NCI-H460 (cell line): ENCODE measurements around the gene MAPKAP1. TPM values are rescaled to one million over a fixed set of nuclear protein-coding genes. Genes with fewer than 3 reads are reported as not detected.
A peak's percentile ranks its signal among the peaks of the same experiment; 100 is the strongest.

Experiments
- DNase-seq: peaks from one replicate; pipeline ENCODE4 v3.0.0-alpha.2; 2016; ENCODE audit warnings: low read depth; ENCODE audit errors: extremely low read depth
- total RNA-seq: library from RNA; depleted of rRNA; stranded (reverse); fragments of >200 nt; shearing (Covaris generic); gene quantifications from 2 replicates; pipeline ENCODE4 v1.2.3, GENCODE V29; 2014

Gene MAPKAP1
- total RNA-seq, 1 experiment from 2014 or later, result 72.9 TPM

GRCh38 chr9:125680445-125680844 is 26.6 kb downstream of the MAPKAP1 start:
- DNase-seq, result no peak

DNA sequence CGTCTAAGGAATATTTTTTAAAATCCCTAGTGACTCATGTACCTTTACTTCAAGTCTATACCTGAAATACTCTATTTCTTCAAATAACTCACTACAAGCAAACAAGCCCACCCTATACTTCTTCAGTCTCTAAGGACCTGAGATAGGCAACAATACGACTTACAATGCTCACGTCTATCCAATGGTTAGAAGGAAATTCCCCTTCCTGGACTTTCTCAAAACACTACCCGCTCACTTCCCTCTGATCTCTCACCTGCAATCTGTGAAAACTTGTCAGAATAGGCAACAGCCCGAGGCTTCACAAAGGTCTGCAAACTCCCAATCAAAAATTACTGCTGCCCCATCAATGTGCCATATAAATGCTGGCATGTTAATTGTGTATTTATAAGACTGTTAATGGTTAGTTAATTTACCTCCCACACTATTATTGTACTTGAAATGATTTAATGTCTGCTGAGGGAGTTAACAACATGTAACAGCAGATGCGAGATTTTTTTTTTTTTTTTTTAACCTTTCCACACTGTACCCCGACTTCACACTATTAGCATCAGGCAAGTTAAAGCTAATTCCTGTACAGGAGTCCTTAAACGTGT is 27.3 kb downstream of the MAPKAP1 start:
- no peak for DNase-seq

DNA sequence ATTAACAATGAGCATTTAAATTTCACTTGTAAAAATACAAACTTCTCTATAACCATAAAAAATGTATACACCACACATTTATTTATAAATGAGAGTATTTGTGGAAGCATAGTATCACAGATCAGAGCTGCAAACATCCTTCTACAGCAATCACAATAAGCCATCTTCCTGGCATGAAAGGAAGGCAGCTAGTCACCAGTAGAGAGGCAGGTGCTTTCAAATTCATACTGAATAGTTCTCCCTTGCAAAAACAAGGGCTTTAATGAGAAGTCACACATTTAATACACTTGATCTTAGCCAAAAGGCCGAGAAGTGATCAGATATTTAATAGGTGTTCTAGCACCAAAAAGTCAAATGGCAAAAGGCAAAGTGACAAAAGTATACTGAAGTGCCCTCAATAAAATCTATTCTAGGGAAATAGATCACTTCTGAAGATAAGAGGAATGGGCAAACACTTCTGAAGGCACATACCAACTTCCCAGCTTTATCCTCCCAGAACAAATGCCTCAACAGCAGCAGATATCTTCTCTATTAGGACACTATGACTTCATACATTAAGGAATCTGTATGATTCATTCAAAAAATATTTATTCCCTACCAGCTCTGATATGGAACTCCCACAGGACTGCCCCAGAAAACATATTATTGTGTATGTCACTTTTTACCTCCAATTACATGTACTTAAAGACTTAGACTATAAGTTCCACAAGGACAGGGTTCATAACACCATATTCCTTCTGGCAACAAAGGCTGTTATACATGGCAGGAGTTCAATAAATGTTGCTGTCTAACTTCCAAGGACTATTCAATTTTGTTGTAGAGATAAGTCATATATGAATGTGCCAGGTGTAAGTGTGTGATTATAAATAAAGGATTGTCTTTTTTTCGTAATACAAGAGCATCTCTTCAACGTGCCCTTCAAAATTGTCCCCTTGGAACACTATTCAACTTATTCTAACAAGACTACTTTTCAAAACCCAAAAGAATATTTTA is 31.7 kb downstream of the MAPKAP1 start:
- DNase-seq, result peak; percentile 54

DNA sequence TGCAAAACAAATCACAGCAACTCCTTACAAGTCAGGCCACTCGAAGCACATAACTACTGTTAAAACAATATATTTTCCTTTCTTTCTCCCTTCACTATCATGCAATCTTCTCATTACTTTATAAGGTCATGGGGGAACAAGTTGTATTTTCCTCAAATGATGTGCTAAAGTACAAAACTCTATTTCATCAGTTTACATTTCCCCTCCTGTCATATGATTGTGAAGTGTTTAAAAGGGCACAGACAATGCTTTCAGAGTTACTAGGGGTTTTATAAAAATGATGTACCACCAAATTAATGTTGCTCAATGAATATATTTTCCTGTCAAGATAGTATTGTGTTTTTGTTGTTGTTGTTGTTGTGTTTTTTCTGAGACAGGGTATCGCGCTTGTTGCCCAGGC is 34.1 kb downstream of the MAPKAP1 start:
- DNase-seq, result no peak

- peak; percentile 11 for DNase-seq
Measured at GRCh38 chr9:125663127-125663526, 43.9 kb downstream of the MAPKAP1 start.

DNA sequence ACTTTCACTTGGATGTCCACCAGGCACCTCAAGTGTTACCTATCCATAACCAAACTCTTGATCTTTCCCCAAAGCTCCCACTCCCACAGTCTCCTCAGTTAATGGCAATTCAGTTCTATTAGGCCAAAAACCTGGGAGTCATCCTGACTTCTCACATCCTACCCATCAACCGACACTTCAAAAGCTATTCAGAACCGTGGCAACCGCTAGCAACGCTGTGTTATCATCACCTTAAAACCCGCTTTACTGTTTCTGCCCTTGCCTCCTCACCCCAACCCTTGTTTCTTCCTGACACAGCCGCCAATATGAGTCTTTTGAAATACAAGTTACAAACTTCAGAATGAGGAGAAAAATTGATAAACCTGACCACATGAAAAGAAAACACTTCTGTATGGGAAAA is 46.5 kb downstream of the MAPKAP1 start:
- no peak for DNase-seq

DNA sequence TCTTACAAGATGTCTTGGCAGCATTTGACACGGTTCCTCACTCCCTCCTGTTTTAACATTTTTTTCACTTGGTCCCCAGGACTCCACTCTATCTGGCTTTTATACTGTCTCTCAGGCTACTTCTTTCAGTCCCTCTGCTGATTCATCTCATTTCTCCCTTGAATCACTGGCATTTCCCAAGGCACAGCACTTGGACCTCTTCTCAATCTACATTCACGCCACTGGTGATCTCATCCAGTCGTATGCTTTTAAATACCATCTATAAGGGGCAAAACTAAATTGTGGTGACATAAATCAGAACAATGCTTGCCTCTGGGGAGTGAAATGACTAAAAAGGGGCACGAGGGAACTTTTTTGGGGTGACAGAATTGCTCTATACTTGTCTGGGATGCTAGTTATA is 47.1 kb downstream of the MAPKAP1 start:
- DNase-seq, result no peak

DNA sequence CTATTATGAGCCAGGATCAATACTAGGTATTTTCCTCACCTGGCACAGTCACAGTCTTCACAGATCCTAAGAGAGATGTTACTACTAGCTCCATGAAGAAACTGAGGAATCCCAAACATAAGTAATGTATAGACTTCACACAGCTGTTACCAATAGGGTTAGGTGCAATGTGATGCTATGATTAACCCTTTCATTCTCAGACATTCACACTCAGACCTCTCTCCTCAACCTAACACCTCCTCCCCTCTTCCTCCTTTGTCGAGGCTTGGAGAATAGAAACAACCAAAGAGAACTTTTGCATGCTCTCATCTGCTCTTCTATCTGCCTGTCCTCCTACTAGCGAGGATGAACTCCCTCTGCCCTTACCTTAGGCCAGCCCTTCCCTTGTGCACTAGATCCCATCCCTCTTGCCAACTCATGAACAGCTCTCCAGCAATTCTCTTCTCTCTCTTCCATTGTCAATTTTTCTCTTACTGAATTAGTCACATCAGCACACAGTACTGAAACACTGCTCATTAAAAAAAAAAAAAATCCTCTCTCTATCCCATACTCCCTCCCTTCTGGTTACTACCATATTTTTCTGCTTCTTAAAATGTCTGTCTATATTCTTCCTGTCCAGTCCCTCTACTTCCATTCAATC is 47.7 kb downstream of the MAPKAP1 start:
- no peak for DNase-seq

- no peak for DNase-seq
Measured at GRCh38 chr9:125656560-125656959, 50.4 kb downstream of the MAPKAP1 start.

DNA sequence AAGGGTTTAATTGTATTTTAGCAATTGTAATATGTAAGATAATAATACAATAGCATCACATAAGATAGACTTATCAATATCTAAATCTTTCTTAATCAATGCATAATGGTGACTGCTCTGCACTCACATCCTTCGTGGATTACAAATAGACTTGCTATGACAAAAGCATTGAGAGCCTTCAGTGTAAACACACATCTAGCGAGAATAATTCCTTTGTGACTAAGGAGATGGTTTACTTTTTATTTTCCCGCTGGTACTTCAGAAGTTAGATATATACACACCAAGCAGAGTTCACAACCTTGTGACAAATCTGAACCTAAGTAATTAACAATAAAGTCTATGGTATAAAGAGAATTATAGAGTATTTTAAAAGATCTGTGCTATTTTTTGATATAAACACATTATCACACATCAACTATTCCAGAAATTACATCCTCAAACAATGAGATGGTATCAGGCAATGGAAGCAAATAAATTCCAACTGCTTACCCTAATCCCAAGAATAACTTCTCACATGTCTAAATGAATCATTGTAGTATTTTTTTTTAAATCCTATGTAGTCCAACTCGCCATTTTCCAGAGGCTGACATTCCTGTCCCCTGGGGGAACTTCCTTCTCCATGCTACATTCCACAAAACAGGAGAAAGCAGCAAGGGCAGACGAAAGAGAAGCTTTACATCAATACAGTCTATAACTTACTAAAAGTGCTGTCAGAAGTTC is 51.2 kb downstream of the MAPKAP1 start:
- no peak for DNase-seq

- no peak for DNase-seq
Measured at GRCh38 chr9:125655066-125655633, 51.9 kb downstream of the MAPKAP1 start.

DNA sequence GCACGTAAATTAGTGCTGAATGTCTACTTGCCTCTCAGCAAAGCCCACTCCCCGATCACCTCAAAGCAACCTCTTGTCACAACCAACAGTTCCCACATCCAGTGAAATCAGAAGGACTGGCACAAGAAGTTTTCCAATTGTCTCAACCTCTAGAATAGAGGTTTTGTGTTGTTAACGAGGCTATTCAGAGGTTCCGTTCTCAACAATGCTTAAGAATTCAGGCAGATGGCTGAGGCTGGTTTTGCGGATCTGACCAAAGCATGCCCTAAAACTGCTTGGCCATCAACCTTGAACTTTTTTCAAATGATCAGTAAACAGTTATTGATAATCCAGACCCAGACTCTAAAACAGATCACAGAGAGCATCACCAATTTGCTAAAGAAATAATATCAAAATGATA is 52.9 kb downstream of the MAPKAP1 start:
- DNase-seq, result no peak

- no peak for DNase-seq
Measured at GRCh38 chr9:125653325-125653724, 53.7 kb downstream of the MAPKAP1 start.

- no peak for DNase-seq
Measured at GRCh38 chr9:125652759-125653158, 54.2 kb downstream of the MAPKAP1 start.

DNA sequence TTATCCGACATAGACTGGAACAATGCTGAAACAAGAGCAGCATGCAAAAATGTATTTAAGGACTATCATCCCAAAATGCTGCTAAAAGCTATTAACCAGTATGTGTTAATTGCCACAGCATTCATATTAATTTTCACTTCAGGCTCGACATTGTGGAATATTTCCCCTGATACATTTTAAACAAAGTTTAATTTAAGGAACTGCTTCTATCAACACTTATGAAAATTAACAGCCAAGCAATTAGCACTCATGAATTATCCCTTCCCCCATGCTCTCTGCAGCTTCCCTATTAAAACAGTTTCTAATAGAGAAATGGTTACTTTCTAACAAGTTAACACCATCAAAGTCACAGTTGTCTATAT is 54.8 kb downstream of the MAPKAP1 start:
- DNase-seq, result no peak

DNA sequence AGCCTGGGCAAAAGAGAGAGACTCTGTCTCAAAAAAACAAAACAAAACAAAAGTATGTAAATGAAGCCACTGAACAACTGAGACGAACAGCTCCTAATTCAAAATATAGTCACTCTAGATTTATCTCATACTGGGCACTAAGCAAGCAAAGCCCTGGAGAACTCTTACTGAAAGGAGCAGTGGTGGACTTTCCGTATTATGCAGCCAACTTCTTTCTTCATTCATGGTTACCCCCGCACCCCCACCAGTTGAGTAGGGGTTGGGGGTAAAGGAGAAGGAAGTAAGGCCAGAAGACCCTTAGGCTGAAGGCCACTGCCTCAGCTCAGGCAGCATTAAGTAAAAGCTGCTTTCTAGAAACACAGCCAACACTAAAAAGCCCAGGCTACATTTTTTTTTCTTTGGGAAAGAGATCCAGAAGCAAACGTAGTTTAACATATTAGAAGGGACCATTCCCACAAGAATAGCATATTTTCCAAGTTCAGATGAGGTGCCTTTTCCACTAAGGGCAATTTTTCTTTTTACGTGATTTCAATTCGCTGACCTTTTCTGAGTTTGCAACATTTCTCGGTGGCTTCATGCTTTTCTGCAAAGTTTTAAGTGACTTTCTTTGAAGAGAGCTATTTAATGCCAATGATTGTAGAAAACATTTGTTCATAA is 55.3 kb downstream of the MAPKAP1 start:
- DNase-seq, result no peak

GRCh38 chr9:125650271-125650737 is 56.7 kb downstream of the MAPKAP1 start:
- no peak for DNase-seq

DNA sequence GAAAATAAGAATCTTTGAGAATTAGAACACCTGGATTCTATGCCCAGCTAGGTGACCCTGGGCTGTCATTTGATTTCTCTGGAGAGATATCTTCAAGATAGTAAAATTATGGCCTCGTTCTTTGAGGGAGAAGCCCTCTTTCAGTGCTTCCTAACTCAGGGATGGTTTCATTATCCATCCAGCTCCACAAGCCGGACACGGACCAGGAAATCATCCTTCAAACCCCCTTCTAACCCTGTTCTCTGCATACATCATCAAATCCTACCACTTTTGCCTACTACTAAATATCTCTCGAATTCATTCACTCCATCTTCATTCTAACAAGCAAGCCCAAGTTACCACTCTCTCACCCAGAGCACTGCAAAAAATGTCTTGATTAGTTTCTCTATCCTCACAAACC is 57.2 kb downstream of the MAPKAP1 start:
- no peak for DNase-seq

DNA sequence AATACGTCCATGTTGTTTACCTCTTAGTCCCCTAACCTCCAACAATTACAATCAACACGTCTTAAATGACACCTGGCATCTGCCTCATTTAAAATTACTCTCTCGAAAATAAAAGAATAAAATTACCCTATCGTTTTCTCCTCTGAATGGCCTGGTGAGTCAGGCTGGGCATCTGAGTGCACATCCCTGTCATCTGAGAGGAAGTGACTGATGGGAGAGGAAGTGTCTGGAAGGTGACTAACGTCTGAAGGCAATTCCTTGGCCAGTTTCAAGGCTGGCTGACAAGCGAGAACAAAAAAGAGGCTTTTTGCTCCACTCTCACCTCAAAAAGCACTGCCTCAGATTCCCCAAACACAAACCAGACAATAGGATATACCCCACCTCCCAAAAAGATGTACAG is 57.7 kb downstream of the MAPKAP1 start:
- peak; percentile 44 for DNase-seq

DNA sequence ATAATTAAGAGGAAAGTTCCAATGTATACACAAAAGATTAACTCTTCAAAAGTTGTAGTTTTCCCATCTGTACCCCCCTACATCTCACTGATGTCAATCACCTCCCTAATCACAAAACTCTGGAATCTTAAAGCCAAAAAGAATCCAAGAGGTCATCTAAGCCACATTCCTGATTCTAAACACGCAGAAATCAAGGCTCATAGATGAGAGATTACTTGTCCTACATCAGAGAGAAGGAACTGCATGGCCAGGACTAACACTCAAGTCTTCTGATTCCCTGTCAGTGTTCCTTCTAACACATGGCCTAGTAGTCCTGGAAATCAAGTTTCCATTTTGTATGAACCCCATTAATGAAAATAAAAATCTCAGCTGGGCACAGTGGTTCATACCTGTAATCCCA is 58.7 kb downstream of the MAPKAP1 start:
- no peak for DNase-seq
